ENCODE data around the gene COMMD7. TPM values are rescaled to one million over a fixed set of nuclear protein-coding genes. Genes with fewer than 3 reads are reported as not detected.

The COMMD7 gene
- total and polyA plus RNA-seq, 9 of the 15 experiments (the other 6 are each of a cell fraction or from before 2014, with no cell fraction given) = 11.9 to 69.1 (median 34.7) TPM

DNA sequence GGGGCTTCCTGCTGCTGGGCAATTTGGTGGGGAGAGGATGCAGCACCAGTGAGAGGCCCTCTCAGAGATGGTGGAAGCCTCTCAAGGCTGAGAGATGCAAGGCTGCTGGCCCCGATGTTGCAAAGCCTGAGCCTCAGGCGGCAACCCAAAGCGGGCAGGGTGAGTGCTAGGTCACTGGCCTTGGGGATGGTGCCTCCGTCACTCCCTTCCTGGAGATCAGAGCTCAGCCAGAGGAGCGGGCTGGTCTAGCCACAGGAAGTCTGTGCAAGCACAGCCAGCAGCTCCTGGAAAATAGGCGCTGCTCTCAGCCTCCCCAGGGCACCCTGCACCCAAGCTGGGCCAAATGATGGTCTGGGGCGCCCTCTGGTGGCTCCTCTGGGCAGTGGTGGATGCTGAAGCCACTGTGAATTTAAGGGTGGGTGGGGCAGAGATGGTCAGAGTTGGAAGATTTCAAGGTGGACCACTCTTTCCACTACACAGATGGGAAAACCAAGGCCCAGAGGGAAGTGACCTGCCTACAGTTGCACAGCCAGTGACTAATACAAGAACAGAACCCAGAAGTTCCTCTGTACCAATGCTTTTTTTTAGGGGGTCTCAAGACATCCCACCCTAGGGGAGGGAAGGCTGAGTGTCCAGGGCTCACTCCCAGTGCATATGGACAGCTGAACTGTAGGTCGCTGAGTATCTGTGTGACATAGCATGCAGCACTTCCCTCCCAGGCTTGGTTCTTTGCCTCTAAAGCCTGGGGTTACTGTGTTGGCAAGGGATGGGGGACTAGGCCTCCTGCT lies 90.3 kb downstream of the COMMD7 start (continued):
- TF ChIP-seq, protein P1, sequence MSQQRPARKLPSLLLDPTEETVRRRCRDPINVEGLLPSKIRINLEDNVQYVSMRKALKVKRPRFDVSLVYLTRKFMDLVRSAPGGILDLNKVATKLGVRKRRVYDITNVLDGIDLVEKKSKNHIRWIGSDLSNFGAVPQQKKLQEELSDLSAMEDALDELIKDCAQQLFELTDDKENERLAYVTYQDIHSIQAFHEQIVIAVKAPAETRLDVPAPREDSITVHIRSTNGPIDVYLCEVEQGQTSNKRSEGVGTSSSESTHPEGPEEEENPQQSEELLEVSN (IDR thresholded peaks at IDR 0.05; ENCODE audit: borderline replicate concordance in 1 of 2, extremely low read depth in 1 of 2, insufficient read depth in 1 of 2, insufficient read length in 1 of 2, low read depth in 1 of 2, low read length in 1 of 2, poor library complexity in 1 of 2, severe bottlenecking in 1 of 2) = no peak
- TF ChIP-seq SMARCA4 (IDR thresholded peaks at IDR 0.05) = no peak
- TF ChIP-seq SLC30A9 (CRISPR knock-in tag; IDR thresholded peaks at IDR 0.05) = no peak
- TF ChIP-seq EP400 (IDR thresholded peaks at IDR 0.05) = no peak
- no peak for TF ChIP-seq CAMTA2 (CRISPR knock-in tag; conservative IDR thresholded peaks at IDR 0.05)
- TF ChIP-seq, protein P2, sequence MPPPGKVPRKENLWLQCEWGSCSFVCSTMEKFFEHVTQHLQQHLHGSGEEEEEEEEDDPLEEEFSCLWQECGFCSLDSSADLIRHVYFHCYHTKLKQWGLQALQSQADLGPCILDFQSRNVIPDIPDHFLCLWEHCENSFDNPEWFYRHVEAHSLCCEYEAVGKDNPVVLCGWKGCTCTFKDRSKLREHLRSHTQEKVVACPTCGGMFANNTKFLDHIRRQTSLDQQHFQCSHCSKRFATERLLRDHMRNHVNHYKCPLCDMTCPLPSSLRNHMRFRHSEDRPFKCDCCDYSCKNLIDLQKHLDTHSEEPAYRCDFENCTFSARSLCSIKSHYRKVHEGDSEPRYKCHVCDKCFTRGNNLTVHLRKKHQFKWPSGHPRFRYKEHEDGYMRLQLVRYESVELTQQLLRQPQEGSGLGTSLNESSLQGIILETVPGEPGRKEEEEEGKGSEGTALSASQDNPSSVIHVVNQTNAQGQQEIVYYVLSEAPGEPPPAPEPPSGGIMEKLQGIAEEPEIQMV (tag; conservative IDR thresholded peaks at IDR 0.05; ENCODE audit: low read depth) = no peak
- no peak for TF ChIP-seq RUNX1 (IDR thresholded peaks at IDR 0.05; ENCODE audit: low read depth)
- no peak for TF ChIP-seq HDAC2 (IDR thresholded peaks at IDR 0.05)
- TF ChIP-seq ZNF436 (CRISPR knock-in tag; IDR thresholded peaks at IDR 0.05) = no peak
- TF ChIP-seq, protein P3, sequence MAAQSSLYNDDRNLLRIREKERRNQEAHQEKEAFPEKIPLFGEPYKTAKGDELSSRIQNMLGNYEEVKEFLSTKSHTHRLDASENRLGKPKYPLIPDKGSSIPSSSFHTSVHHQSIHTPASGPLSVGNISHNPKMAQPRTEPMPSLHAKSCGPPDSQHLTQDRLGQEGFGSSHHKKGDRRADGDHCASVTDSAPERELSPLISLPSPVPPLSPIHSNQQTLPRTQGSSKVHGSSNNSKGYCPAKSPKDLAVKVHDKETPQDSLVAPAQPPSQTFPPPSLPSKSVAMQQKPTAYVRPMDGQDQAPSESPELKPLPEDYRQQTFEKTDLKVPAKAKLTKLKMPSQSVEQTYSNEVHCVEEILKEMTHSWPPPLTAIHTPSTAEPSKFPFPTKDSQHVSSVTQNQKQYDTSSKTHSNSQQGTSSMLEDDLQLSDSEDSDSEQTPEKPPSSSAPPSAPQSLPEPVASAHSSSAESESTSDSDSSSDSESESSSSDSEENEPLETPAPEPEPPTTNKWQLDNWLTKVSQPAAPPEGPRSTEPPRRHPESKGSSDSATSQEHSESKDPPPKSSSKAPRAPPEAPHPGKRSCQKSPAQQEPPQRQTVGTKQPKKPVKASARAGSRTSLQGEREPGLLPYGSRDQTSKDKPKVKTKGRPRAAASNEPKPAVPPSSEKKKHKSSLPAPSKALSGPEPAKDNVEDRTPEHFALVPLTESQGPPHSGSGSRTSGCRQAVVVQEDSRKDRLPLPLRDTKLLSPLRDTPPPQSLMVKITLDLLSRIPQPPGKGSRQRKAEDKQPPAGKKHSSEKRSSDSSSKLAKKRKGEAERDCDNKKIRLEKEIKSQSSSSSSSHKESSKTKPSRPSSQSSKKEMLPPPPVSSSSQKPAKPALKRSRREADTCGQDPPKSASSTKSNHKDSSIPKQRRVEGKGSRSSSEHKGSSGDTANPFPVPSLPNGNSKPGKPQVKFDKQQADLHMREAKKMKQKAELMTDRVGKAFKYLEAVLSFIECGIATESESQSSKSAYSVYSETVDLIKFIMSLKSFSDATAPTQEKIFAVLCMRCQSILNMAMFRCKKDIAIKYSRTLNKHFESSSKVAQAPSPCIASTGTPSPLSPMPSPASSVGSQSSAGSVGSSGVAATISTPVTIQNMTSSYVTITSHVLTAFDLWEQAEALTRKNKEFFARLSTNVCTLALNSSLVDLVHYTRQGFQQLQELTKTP (IDR thresholded peaks at IDR 0.05; ENCODE audit: low read depth in 1 of 2, partially characterized antibody in 2 of 2) = no peak
- no peak for TF ChIP-seq CREB1 (IDR thresholded peaks at IDR 0.05)
- no peak for TF ChIP-seq CREB1 (CRISPR knock-in tag; IDR thresholded peaks at IDR 0.05)
- TF ChIP-seq RHOXF2B (CRISPR knock-in tag; conservative IDR thresholded peaks at IDR 0.05) = no peak; the same call in 1 of the 2 replicates
- TF ChIP-seq, protein P4, sequence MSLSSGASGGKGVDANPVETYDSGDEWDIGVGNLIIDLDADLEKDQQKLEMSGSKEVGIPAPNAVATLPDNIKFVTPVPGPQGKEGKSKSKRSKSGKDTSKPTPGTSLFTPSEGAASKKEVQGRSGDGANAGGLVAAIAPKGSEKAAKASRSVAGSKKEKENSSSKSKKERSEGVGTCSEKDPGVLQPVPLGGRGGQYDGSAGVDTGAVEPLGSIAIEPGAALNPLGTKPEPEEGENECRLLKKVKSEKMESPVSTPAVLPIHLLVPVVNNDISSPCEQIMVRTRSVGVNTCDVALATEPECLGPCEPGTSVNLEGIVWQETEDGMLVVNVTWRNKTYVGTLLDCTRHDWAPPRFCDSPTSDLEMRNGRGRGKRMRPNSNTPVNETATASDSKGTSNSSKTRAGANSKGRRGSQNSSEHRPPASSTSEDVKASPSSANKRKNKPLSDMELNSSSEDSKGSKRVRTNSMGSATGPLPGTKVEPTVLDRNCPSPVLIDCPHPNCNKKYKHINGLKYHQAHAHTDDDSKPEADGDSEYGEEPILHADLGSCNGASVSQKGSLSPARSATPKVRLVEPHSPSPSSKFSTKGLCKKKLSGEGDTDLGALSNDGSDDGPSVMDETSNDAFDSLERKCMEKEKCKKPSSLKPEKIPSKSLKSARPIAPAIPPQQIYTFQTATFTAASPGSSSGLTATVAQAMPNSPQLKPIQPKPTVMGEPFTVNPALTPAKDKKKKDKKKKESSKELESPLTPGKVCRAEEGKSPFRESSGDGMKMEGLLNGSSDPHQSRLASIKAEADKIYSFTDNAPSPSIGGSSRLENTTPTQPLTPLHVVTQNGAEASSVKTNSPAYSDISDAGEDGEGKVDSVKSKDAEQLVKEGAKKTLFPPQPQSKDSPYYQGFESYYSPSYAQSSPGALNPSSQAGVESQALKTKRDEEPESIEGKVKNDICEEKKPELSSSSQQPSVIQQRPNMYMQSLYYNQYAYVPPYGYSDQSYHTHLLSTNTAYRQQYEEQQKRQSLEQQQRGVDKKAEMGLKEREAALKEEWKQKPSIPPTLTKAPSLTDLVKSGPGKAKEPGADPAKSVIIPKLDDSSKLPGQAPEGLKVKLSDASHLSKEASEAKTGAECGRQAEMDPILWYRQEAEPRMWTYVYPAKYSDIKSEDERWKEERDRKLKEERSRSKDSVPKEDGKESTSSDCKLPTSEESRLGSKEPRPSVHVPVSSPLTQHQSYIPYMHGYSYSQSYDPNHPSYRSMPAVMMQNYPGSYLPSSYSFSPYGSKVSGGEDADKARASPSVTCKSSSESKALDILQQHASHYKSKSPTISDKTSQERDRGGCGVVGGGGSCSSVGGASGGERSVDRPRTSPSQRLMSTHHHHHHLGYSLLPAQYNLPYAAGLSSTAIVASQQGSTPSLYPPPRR (CRISPR knock-in tag; IDR thresholded peaks at IDR 0.05; ENCODE audit: borderline replicate concordance) = no peak
